HG03066 (cell line): ENCODE results near the gene AK5.
"Not testable (repeated sequence)": the region's sequence is repeated elsewhere in the genome, so short reads cannot be mapped to it uniquely, and the experiment has no call there.

ENCODE experiments used
- ATAC-seq: cut with Tn5 transposase; IDR thresholded peaks from one replicate; pipeline ENCODE4 v1.9.1; 2021; ENCODE audit warnings: low read depth; ENCODE audit not compliant: unreplicated experiment

AK5 gene

DNA sequence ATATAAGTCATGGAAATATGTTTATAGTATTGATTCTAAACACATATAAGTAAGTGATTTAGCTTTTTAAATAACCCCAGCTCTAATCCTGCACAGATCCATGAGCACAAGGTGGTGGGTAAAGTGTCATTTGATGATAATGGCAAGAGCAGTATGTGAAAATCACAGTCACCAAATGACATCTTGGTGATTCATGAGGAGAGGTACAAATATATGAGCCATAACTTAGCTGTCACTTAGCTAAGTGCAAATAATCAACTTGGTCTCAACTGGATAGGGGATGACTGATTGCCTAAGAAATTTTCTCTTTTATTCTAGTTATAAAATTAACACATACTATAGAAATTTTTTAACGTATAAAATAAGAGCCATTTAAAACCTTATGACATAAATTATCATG lies 202.5 kb downstream of the AK5 start:
- ATAC-seq = no peak

GRCh38 chr1:77484926-77485325 lies 203.1 kb downstream of the AK5 start:
- ATAC-seq = no peak

DNA sequence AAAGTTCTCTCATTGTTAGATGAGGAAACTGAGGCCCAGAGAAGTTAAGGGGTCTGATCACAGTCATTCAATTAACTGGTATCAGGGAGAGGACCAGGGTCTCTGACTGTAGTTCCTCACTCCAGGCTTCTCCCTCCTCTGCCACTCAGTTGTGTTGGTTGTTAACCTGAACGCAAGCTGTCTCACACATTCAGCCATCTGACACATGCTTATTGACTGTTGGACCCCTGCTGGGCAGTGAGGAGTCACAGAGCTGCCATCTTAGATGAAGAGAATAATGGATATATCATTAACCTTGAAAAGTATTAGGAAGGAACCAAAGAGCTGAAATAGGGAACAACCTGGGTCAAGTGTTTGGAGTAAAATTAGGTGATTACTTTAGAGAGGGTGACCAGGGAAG lies 205.8 kb downstream of the AK5 start:
- no peak for ATAC-seq

GRCh38 chr1:77489910-77490309 lies 208.1 kb downstream of the AK5 start:
- ATAC-seq = no peak

DNA sequence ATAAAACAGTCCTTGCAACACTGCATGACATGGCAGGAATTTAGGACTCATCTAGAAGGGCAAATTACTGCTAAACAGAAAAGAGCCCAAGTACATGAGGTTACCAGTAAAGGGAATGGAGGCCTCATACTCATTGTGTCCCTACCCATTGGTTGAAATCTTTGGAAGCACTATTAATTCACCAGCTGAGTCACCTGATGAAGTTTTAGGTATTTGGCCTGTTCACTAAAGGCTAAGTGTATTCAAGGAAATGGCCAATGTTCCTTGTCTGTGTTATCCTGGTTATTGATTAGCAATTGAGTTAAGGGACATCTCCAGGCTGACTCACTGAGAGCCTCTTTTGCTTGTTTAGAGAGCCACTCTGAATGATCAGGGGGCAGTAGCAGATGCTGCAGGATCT lies 212.2 kb downstream of the AK5 start:
- no peak for ATAC-seq

DNA sequence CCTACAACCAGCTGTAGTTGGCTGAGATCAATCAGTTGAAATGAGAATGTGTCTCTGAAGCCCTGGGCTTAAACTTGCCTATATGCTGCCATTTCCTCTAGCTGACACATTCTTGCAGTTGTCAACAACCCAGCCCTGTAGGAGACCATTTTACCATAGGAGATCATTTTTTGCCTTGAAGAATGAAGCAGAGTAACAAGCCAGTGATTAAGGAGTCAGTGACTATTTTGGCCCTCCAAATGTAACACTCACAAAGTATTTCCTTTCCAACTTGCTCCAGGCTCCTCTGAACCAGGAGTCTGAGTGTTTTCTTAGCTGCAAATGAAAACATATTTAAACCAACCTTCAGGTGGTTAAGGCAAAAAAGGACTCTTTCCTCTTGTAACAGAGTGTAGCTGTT lies 217.1 kb downstream of the AK5 start:
- no peak for ATAC-seq

DNA sequence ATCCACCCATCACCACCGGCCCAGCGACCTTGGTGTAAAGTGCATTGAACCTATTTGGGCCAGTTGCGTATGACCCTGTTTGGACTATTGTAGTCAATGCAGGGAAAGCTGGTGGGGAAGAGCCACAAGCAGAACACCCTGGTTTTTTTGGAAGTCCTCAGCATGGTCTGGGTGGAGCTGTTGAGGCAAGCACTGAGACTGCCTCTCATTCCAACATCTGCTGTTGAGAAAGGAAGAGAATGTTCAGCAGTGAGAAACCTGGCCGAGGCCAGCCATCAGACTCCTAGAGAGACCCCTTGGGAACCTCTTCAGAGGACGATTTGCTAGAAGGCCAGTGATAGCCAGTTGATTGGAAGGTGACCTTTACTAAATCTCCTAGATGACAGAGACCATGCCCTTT lies 217.6 kb downstream of the AK5 start:
- no peak for ATAC-seq

DNA sequence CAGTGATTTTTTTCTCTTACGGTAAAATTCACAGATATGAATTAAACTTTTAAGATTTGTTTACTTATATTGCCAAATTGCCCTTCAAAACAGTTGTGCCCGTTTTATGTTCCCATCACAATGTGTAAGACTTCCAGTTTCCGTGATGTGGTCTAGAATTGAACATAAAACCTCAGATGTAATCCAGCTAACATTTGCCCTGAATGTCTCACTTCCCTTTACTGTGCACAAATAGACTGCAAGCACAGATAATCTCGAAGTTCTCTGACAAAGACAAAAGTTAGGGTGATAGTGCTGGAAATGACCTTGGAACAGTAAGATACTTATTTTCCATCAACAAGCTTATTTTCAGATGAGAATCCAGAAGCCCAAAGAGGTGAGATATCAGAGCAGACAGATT lies 223.2 kb downstream of the AK5 start:
- no peak for ATAC-seq

GRCh38 chr1:77506771-77507170 lies 225.0 kb downstream of the AK5 start:
- no peak for ATAC-seq

- no peak for ATAC-seq
Measured at GRCh38 chr1:77509051-77509492, 227.3 kb downstream of the AK5 start.

- ATAC-seq = no peak
Measured at GRCh38 chr1:77509898-77510297, 228.1 kb downstream of the AK5 start.

DNA sequence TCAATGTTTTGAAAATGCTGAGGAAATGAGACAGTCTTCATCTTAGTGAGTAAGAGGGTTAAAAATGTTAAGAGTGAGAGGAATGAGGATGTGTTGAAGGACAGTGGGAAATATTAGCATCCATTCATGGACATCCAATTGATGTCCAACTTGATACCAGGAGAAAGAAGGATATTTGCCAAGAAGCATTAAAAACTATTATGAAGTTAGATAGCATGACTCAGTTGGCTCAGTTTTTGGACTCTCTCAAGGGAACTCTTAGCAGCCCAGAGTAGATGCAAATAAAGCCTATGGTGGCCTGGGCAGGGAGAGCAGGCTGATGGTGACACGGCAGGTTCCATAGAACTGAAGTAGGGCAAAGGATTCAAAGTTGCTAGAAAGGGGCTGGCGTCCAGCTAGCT lies 229.6 kb downstream of the AK5 start:
- no peak for ATAC-seq

DNA sequence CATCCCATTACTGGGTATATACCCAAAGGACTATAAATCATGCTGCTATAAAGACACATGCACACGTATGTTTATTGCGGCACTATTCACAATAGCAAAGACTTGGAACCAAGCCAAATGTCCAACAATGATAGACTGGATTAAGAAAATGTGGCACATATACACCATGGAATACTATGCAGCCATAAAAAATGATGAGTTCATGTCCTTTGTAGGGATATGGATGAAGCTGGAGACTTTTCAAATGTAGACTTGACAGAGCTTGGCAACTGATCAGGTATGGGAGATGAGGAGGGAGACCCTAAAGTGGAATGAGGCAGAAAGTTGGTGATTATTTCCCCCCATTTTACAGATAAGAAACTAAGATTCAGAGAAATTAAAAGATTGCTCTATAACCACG lies 230.8 kb downstream of the AK5 start:
- ATAC-seq = not testable (repeated sequence)

- no peak for ATAC-seq
Measured at GRCh38 chr1:77513839-77514763, 232.3 kb downstream of the AK5 start.

DNA sequence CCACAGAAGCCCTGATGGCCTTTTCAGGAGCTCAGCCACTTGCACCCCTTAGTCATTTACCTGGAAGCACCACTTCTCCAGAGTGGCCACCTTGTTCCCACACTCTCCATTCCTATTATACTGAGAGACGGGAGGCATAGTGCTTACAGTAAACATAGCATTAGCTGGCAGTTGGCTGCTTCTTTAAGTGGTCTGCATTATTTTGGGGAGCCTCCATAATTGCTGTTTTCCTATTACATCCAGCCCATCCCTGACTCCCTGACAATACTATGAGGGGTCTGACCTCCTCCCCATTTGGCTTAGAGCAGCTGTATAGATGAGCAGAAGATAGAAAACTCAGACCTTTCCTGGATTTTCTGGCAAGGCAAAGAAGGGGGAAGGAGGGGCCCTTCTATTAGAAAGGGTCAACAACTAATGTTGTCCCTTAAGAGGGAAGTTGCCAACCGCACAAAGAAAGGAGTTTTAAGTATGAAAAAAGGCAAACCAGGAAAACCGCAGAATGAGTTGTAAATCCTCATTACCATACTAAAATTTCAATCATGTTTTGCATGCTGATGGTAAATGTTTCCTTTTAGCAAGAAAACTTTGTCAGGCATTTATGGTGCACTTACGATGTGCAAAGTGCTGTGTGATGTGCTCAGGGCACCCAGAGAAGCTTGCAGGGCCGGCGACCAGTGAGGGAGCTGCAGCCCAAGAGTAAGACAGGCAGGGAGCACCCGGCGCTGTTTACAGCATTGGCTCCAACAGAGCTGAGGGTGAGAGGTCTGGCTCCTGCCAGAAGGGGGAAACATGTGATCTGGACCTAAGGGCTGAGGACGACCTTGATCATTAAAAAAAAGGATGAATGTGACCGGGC lies 233.3 kb downstream of the AK5 start:
- ATAC-seq = no peak

- no peak for ATAC-seq
Measured at GRCh38 chr1:77516106-77516505, 234.3 kb downstream of the AK5 start.

GRCh38 chr1:77524038-77524437 lies 242.2 kb downstream of the AK5 start:
- ATAC-seq = no peak

- ATAC-seq = not testable (repeated sequence)
Measured at GRCh38 chr1:77531149-77531548, 249.3 kb downstream of the AK5 start.

- ATAC-seq = not testable (repeated sequence)
Measured at GRCh38 chr1:77531596-77532280, 249.9 kb downstream of the AK5 start.

DNA sequence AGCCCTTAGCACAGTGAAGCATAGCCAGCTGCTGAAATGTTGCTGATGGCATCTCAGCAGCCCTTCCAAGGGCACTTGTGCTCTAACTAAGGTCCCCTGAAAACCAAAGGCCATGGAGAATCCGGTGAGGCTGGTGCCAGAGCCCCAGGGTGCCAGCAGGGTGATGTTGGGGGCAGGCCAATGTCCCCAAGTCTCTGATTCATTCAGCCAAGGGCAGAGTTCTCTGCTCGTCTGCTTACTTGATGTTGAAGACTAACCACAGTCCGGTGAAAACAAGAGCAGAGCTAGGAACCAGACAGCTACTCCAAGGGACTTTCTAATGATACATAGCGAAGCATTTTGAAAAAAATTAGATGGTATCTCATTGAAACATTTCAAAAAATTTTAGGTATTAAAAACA lies 250.8 kb downstream of the AK5 start:
- ATAC-seq = no peak
